ENCODE data around the gene CNDP2.

The CNDP2 gene

GRCh38 chr18:74539289-74539688, 43.1 kb downstream of the CNDP2 start:
- no peak for TF ChIP-seq CTCF (IDR thresholded peaks at IDR 0.05; ENCODE audit: extremely low read depth, insufficient read depth, missing control alignments)
- in situ Hi-C loops (cut with MboI; ENCODE audit: low pct_unique_long_range_greater_than_20kb, low sequenced_read_pairs, unreplicated experiment), result loop anchor here (25.0 kb wide), 1 partner anchor 327 kb away; no protein-coding TSS in a partner anchor
- DNase-seq (ENCODE audit: low spot score), result no peak

GRCh38 chr18:74540652-74541421, 44.7 kb downstream of the CNDP2 start:
- DNase-seq (ENCODE audit: low spot score), result no peak
- in situ Hi-C loops (cut with MboI; ENCODE audit: low pct_unique_long_range_greater_than_20kb, low sequenced_read_pairs, unreplicated experiment), result loop anchor here (25.0 kb wide), 1 partner anchor 329 kb away; no protein-coding TSS in a partner anchor
- TF ChIP-seq CTCF (IDR thresholded peaks at IDR 0.05; ENCODE audit: extremely low read depth, insufficient read depth, missing control alignments), result no peak

- DNase-seq (ENCODE audit: low spot score), result no peak
- TF ChIP-seq CTCF (IDR thresholded peaks at IDR 0.05; ENCODE audit: extremely low read depth, insufficient read depth, missing control alignments), result no peak
- in situ Hi-C loops (cut with MboI; ENCODE audit: low pct_unique_long_range_greater_than_20kb, low sequenced_read_pairs, unreplicated experiment), result loop anchor here (25.0 kb wide), 1 partner anchor 330 kb away; no protein-coding TSS in a partner anchor
These were observed 45.8 kb downstream of the CNDP2 start for GRCh38 chr18:74541703-74542555.

GRCh38 chr18:74544898-74545297, 48.7 kb downstream of the CNDP2 start:
- in situ Hi-C loops (cut with MboI; ENCODE audit: low pct_unique_long_range_greater_than_20kb, low sequenced_read_pairs, unreplicated experiment), result loop anchor here (25.0 kb wide), 1 partner anchor 333 kb away; no protein-coding TSS in a partner anchor
- DNase-seq (ENCODE audit: low spot score), result no peak
- TF ChIP-seq CTCF (IDR thresholded peaks at IDR 0.05; ENCODE audit: extremely low read depth, insufficient read depth, missing control alignments), result no peak

GRCh38 chr18:74546007-74546406, 49.8 kb downstream of the CNDP2 start:
- in situ Hi-C loops (cut with MboI; ENCODE audit: low pct_unique_long_range_greater_than_20kb, low sequenced_read_pairs, unreplicated experiment), result loop anchor here (25.0 kb wide), 1 partner anchor 334 kb away; no protein-coding TSS in a partner anchor
- no peak for TF ChIP-seq CTCF (IDR thresholded peaks at IDR 0.05; ENCODE audit: extremely low read depth, insufficient read depth, missing control alignments)
- DNase-seq (ENCODE audit: low spot score), result no peak

- TF ChIP-seq CTCF (IDR thresholded peaks at IDR 0.05; ENCODE audit: extremely low read depth, insufficient read depth, missing control alignments), result no peak
- in situ Hi-C loops (cut with MboI; ENCODE audit: low pct_unique_long_range_greater_than_20kb, low sequenced_read_pairs, unreplicated experiment), result loop anchor here (25.0 kb wide), 1 partner anchor 335 kb away; no protein-coding TSS in a partner anchor
These were observed 50.8 kb downstream of the CNDP2 start for GRCh38 chr18:74546751-74547530.

More at GRCh38 chr18:74546751-74547530, 50.8 kb downstream of the CNDP2 start:
- no peak for DNase-seq (ENCODE audit: low spot score)
